Choroid plexus epithelial cell (primary cell): ENCODE data around the gene RAB40C.

Experiments used
- DNase-seq: peaks from one replicate; pipeline ENCODE4 v3.0.0-alpha.2; 2010; ENCODE audit warnings: low read depth
- H3K4me3 ChIP-seq: 2 replicates; pipeline ENCODE4 v1.5.1; 2011; ENCODE audit warnings: low read depth, mild to moderate bottlenecking, control low read depth, low read length, moderate library complexity
- CTCF ChIP-seq: conservative IDR thresholded peaks from 2 replicates; pipeline ENCODE4 v1.5.1; 2011; ENCODE audit warnings: low read depth, mild to moderate bottlenecking, control low read depth, inconsistent platforms, low read length, moderate library complexity

The RAB40C gene

GRCh38 chr16:670485-671352 lies 80.9 kb downstream of the RAB40C start:
- DNase-seq: no peak
- TF ChIP-seq CTCF: no peak

GRCh38 chr16:671353-672131 lies 81.7 kb downstream of the RAB40C start:
- no peak for TF ChIP-seq CTCF

More at GRCh38 chr16:670485-671352, 80.9 kb downstream of the RAB40C start:
- no peak overlapping the region for H3K4me3 ChIP-seq

GRCh38 chr16:672371-672770 lies 82.5 kb downstream of the RAB40C start:
- H3K4me3 ChIP-seq: no peak overlapping the region
- DNase-seq: no peak
- no peak for TF ChIP-seq CTCF

More at GRCh38 chr16:671353-672131, 81.7 kb downstream of the RAB40C start:
- H3K4me3 ChIP-seq: no peak overlapping the region
- no peak for DNase-seq

GRCh38 chr16:672851-673250 lies 83.0 kb downstream of the RAB40C start:
- H3K4me3 ChIP-seq: no peak overlapping the region
- DNase-seq: no peak
- TF ChIP-seq CTCF: no peak

DNA sequence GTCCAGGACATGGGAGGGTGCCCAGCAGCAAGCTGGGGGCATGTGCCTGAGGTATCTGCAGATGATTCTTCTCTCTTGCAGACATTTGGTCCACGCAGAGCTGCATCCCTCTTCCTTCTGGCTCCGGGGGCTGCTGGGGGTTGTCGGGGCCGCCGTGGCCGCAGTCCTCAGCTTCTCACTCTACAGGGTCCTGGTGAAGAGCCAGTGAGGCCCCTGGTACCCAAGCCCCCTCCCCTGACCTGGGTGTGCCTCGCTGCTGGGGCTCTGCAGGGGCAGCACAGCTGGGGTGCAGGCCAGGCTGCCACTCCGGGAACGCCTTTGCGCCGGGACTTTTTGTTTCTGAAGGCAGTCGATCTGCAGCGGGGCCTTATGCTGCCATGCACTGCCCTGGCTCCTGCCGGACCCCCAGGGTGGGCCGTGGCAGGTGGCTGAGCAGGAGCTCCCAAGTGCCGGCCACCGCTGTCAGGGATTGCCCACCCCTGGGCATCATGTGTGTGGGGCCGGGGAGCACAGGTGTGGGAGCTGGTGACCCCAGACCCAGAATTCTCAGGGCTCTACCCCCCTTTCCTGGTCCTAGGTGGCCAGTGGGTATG lies 83.6 kb downstream of the RAB40C start:
- no peak overlapping the region for H3K4me3 ChIP-seq
- no peak for DNase-seq
- no peak for TF ChIP-seq CTCF

GRCh38 chr16:674214-674881 lies 84.5 kb downstream of the RAB40C start:
- no peak overlapping the region for H3K4me3 ChIP-seq
- TF ChIP-seq CTCF: no peak
- no peak for DNase-seq
